ENCODE results near the gene ZNF816.
"Not testable (repeated sequence)": the region's sequence is repeated elsewhere in the genome, so short reads cannot be mapped to it uniquely, and the experiment has no call there.

The ZNF816 gene

DNA sequence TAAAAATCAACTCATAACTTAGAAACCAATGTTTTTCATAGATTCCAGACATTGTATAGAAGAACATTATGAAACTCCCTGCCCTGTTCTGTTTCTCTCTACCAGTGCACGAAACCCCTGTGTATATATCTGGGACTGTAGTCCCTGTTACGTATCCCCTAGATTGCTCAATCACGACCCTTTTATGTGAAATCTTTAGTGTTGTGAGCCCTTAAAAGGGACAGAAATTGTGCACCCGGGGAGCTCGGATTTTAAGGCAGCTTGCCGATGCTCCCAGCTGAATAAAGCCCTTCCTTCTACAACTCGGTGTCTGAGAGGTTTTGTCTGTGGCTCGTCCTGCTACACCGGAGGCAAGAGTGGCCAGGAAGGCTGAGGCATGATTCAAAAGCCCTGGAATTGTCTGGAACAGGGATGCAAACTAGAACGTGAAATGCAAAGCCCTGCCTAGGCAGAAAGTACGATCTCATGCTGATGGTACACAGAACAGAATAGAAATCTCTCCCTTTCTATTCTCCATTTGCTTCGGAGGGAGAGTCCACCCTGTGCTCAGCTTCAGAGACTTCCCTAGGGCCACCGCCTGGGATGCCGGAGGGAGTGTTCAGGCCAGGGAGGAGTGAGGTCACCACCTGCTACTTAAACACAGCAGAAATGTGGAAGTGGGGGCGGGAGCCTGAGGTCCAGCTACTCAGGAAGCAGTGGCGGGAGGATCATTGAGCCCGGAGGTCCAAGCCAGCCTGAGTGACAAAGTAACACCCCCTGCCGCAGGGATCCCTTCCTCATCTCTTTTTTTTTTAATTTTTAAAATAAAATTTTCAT, 38.7 kb downstream of the ZNF816 start:
- no peak for DNase-seq

DNA sequence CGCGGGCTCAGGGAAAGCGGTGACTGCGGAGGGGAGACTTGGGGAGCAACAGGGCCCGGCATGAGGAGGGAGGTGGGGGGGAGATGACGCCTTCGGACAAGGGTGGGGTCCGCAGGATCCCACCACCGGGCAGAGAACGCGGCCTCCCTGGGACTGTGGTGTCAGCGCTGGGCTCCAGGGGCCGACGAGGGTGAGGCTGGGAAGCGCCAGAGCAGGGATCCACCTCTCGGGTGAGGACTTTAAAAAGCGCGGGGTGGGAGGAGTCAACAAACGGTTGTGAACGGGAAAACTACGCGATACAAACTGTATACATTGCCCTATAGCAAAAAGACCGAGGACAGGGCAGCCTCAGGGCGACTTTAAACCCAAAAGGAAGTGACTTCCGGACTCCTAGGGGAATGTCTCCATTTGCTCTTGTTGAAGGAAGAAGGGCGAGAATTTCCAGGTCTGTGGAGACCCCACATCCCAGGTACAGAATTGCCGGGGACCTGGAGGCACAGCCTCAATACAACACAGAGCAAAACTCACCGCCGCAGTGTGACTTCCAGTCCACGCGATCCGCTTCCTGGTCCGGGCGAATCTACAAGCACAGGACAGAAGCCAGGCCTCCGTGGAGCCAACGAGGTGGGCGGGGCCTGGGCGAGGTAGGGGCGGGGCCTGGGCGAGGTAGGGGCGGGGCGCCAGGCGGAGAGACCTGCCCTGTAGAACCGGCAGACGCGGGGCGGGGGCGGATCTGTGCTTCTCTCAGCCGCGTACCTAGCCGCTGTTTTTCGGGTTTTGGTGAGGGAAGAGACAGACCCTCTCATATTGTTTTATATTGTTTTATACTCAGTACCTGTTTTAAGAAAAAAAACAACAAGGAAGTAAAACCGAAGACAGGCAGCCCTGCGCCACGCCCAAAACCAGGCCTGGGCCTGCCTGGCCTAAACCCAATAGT, 39.6 kb downstream of the ZNF816 start, which contains the start of gene ZNF888:
Gene ZNF888 (minus strand): TSS at position 588 of the 937 bp plus-strand sequence. CDS start 5,555 bp downstream, outside the sequence.
- DNase-seq = peak; percentile 84

DNA sequence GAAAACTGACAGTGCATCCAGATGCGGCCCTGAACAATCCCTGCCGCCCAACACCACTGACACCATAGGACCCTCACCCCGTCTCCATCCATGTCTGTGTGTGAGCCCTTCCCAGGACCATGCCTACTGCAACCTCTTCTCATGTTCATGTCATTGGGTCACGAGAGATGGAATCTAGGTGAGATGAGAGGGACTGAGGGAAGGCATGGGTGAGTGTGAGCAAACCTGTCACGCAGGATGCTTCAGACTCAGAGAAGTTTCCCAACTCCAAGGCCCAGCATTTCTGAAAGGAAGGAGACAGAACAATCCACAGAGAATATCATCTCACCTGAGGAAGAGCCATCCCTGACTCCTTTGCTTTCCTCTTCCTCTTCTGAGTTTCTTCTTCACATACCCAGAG, 45.1 kb downstream of the ZNF816 start:
- no peak for DNase-seq

DNA sequence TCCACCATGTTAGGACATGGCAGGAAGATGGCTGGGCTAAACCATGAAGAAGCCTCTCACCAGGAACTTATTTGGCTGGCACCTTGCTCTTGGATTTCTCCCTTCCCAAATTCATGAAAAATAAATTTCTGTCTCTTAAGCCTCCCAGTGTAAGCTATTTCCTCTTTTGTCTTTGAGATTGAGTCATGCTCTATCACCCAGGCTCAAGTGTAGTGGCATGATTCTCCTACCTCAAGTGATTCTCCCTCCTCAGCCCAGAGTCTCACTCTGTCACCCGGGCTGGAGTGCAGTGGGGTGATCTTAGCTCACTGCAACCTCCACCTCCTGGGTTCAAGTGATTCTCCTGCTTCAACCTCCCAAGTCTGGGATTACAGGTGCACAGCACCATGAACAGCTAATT, 52.0 kb downstream of the ZNF816 start:
- DNase-seq = no peak

DNA sequence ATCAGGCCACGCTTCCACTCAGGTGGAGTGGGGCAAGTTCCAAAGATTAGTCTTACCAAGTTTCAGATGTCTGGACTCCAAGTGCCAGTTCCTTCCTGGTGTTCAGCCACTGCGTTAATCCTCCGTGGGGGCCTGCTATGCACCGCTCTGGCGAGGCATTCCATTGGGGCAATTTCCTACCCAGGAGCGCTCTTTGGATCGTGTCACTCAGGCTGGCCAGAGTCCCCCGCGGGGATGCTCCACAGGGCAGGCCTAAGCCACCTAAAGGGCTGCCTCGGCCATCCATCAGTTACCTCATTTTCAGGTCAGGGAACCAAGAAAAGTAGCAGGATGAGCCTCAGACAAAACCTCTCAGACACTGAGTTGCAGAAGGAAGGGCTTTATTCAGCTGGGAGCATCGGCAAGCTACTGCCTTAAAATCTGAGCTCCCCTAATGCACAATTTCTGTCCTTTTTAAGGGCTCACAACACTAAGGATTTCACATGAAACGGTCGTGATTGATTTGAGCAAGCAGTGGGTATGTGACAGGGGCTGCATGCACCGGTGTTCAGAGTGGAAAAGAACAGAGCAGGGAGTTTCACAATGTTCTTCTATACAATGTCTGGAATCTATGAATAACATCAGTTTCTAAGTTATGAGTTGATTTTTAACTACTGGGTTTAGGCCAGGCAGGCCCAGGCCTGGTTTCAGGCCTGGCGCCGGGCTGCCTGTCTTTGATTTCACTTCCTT, 58.5 kb downstream of the ZNF816 start:
- DNase-seq = not testable (repeated sequence)

DNA sequence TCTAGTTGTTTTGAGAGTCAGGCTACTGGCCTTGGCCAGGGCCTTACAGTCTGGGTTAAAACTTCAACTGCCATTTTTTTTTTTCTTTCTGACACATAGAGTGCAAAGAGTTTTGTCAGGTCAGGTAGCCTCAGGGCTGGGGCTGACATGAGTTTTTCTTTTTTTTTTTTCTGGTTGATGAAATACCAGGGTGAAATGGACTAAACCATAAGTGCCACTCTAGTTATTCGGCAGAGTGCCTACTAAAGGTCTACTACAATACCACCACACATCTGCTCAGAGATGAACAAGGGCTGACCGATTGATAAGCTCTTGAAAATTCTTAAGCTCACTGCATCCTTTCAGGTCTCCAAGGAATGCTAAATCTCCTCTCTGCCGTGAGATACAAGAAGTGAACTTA, 60.8 kb downstream of the ZNF816 start:
- DNase-seq = no peak

All from stimulated activated CD4-positive, alpha-beta T cell treated with anti-CD3 and anti-CD28 coated beads, Interleukin-15, amount 100 ng/mL, for 24 hours (primary cell).